Sigmoid colon (tissue), 4 donors: ENCODE data around the gene COL1A2.

Experiments used
- CTCF ChIP-seq, 4 experiments: fragments of 450-650 bp in 3 of 4; fragments of 200-600 bp in 1 of 4; IDR thresholded peaks; one replicate each; pipeline ENCODE4 v1.5.1; 2016 to 2019; ENCODE audit warnings: antibody characterized with exemption in 4 of 4, mild to moderate bottlenecking in 3 of 4, moderate library complexity in 2 of 4
- EP300 ChIP-seq, 4 donors: sonication (generic); formaldehyde crosslinking; IDR thresholded peaks; one replicate each; pipeline ENCODE4 v1.6.1; 2017; ENCODE audit warnings: antibody characterized with exemption in 4 of 4
- POLR2A ChIP-seq, 2 donors: fragments of 450-650 bp; IDR thresholded peaks; one replicate each; pipeline ENCODE4 v1.6.1; 2016; ENCODE audit warnings: antibody characterized with exemption in 2 of 2, mild to moderate bottlenecking in 2 of 2, moderate library complexity in 2 of 2
- POLR2AphosphoS5 ChIP-seq, 4 donors: sonication (generic); formaldehyde crosslinking; IDR thresholded peaks; one replicate each; pipeline ENCODE4 v1.6.1; 2017; ENCODE audit warnings: antibody characterized with exemption in 4 of 4

GRCh38 chr7:94375691-94376090 is 19.0 kb upstream of the COL1A2 start:
- no peak for TF ChIP-seq CTCF (IDR thresholded peaks at IDR 0.05)
- no peak for TF ChIP-seq POLR2A (IDR thresholded peaks at IDR 0.05)
- peak in 1 of 4 donors; percentile 3 for TF ChIP-seq POLR2AphosphoS5 (IDR thresholded peaks at IDR 0.05)
- TF ChIP-seq EP300 (IDR thresholded peaks at IDR 0.05): peak in 1 of 4 donors; percentile 18
